ENCODE measurements around the gene TTC19. TPM values are rescaled to one million over a fixed set of nuclear protein-coding genes. Genes with fewer than 3 reads are reported as not detected.

The TTC19 gene
- polyA plus RNA-seq, 4 donors = 49.5 to 73.5 (median 59.3) TPM

Other genes with a start within 250 kb of the TTC19 start
- 1 to 10 TPM; 1.1 to 7.5 (median 2.6) TPM for gene ADORA2B, start 54.7 kb upstream of the TTC19 start, polyA plus RNA-seq (ENCODE audit: insufficient read length in 4 of 4)
- gene ZSWIM7, start 120 bp upstream of the TTC19 start, polyA plus RNA-seq (ENCODE audit: insufficient read length in 4 of 4) = 10 to 100 TPM; 45.9 to 59.5 (median 52.4) TPM
- gene NCOR1, start 215.7 kb downstream of the TTC19 start, polyA plus RNA-seq (ENCODE audit: insufficient read length in 4 of 4) = 100 to 1,000 TPM in 2 of 4 donors, 10 to 100 TPM in 2; 90.0 to 115 (median 103) TPM
- 10 to 100 TPM; 21.5 to 47.6 (median 32.6) TPM for gene PIGL, start 217.4 kb downstream of the TTC19 start, polyA plus RNA-seq (ENCODE audit: insufficient read length in 4 of 4)

Data from left renal cortex interstitium (tissue), 4 donors.